HG02571 (cell line): ENCODE data around the gene GIMAP4.
"Not testable (repeated sequence)": the region's sequence is repeated elsewhere in the genome, so short reads cannot be mapped to it uniquely, and the experiment has no call there.

Source experiments
- ATAC-seq: cut with Tn5 transposase; IDR thresholded peaks from one replicate; pipeline ENCODE4 v1.9.1; 2021; ENCODE audit warnings: mild to moderate bottlenecking, moderate library complexity; ENCODE audit not compliant: unreplicated experiment

The GIMAP4 gene

DNA sequence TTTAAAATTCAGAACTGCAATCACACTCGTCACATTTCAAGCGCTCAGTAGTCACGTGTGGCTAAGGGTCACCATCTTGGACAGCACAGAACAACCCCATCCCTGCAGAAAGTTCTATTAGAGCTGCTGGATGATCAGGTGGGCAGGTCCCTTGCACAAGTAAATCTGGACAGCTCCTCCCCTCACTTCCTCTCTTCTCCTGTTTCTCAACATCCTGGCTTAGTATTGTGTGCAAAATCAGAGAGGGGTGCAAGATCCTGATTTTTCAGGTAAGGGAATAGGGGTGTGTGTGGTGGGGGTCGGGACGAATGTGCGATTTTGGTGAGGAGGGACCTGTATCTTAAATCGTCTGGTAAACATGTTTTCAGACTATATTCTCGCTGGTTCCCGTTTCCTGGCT is at the start of gene GIMAP4:
TSS of gene GIMAP4 (plus strand) at position 222 of the 400 bp plus-strand sequence. CDS start 2,512 bp downstream, outside the sequence.
- ATAC-seq: no peak

GRCh38 chr7:150519310-150519709 is 47.9 kb upstream of the GIMAP4 start:
- ATAC-seq: no peak

- no peak for ATAC-seq
Observed at GRCh38 chr7:150520145-150520544, 47.0 kb upstream of the GIMAP4 start.

DNA sequence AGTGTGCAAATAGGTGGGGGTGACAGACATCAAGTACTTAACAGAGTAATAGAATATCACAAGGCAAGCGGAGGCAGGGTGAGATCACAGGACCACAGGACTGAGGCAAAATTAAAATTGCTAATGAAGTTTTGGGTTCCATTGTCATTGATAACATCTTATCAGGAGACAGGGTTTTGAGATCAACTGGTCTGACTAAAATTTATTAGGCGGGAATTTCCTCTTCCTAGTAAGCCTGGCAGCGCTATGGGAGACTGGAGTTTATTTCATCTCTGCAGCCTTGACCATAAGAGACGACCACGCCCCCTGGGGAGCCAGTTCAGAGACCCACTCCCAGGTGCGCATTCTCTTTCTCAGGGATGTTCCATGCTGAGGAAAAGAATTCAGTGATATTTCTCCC is 44.3 kb upstream of the GIMAP4 start:
- ATAC-seq: not testable (repeated sequence)

DNA sequence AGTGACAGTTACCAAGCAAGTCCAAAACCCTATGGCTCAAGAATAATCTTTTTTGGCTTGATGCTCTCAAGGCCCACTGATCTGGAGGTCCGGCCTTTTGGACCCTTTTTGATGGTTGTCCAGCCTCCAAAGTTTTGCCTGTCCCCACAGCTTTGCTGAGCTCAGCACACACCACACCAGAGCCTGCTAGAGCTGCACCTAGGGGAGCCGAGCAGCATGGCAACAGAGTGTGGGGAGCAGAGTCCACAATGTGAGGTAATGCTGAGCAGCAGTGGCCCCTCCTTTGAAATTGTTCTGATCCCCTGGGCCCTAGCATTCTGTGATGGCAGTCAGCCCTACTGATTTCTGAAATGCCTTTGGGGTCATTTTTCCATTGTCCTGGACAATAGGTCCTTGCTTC is 43.2 kb upstream of the GIMAP4 start:
- ATAC-seq: no peak

- no peak for ATAC-seq
Observed at GRCh38 chr7:150531704-150532103, 35.5 kb upstream of the GIMAP4 start.

- ATAC-seq: no peak
Observed at GRCh38 chr7:150538259-150538658, 28.9 kb upstream of the GIMAP4 start.

DNA sequence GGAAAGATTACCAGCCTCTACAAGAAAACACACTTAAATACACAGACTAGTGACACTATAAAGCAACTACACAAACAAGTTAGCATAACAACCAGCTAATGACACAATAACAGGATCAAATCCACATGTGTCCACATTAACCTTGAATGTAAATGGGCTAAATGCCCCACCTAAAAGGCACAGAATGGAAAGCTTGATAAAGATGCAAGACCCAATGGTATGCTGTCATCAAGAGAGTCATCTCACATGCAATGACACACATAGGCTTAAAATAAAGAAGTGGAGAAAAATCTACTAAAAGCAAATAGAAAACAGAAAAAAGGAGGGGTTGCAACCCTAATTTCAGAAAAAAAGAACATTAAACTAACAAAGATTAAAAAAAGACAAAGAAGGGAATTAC is 14.0 kb upstream of the GIMAP4 start:
- ATAC-seq: no peak

DNA sequence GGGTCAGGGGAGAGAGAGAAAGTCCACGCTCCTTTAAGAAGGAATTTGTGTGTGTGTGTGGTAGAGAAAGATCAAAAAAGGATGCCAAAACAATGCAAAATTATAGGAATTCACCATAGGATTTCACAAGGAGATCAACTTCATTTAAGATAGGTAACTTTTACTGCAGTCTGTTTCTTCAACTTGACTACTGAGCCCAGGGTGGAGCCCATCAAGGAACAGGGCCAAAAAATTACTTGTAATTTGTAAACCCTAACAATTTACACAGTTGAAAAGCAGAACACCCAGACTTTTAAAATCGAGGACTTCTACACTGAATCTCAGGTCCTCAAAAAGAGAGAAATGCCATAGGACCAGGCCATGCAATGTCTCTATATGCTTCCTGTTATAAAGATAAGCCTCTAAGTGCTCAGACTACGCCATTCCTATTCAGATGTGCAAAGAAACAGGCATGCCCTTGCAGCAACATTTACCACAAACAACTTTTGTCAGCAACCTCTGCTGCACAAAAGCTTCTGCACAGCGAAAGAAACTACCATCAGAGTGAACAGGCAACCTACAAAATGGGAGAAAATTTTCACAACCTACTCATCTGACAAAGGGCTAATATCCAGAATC is 10.6 kb upstream of the GIMAP4 start:
- no peak for ATAC-seq

GRCh38 chr7:150560486-150560885 is 6.7 kb upstream of the GIMAP4 start:
- no peak for ATAC-seq

- ATAC-seq: no peak
Observed at GRCh38 chr7:150562919-150563318, 4.3 kb upstream of the GIMAP4 start.

DNA sequence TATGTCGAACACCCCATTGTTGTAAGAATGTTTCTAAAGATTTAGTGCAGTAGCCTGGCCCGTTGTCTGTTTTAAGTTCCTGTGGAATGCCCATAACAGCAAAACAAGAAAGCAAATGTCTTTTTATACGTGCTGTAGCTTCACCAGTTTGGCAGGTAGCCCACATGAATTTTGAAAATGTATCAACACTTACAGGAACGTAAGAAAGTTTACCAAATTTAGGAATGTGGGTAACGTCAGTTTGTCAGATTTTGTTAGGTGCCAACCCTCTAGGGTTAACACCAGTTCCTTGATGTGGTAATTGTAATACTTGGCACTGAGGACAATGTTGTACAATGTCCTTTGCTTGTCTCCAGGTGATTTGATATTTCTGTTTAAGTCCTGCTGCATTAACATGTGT is 3.2 kb upstream of the GIMAP4 start:
- no peak for ATAC-seq

DNA sequence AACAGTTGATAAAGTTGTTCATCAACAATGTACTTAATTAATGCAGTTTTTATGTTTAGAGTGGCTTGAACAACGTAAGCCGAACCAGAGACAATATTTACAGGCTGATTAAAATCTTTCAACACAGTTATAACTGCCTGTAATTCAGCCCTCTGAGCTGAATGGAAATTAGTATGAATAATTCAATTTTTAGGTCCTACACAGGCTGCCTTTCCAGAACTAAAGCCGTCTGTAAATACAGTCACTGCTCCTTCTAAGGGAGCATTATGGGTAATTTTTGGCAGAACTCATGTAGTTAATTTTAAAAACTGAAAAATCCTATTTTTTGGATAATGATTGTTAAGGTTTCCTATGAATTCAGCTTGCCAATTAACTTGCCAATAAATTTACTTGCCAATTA is 2.6 kb upstream of the GIMAP4 start:
- no peak for ATAC-seq

GRCh38 chr7:150565239-150565638 is 2.0 kb upstream of the GIMAP4 start:
- ATAC-seq: no peak

GRCh38 chr7:150566123-150566522 is 1.1 kb upstream of the GIMAP4 start:
- ATAC-seq: no peak

- no peak for ATAC-seq
Observed at GRCh38 chr7:150566572-150566971, 618 bp upstream of the GIMAP4 start.

DNA sequence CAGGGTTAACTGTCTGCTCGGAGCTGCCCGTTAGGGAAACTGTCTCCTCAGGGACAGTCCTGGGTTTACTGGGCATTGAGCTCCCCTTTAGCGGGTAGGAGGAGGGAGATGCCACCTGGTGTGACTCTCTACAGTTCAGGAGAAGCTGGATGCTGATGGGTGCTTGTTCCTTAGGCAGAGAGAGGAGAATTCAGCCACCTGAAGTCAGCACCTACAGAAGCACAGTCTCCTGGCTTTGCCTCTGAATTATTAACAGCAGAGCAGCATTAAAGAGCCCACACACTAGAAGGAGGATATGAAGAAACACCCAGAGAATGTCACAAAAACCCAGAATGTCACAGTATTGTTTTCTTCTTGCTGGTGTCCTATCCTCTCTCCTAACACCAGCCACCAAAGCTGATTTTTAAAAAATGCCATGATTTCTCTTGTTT is 696 bp downstream of the GIMAP4 start:
- ATAC-seq: no peak

DNA sequence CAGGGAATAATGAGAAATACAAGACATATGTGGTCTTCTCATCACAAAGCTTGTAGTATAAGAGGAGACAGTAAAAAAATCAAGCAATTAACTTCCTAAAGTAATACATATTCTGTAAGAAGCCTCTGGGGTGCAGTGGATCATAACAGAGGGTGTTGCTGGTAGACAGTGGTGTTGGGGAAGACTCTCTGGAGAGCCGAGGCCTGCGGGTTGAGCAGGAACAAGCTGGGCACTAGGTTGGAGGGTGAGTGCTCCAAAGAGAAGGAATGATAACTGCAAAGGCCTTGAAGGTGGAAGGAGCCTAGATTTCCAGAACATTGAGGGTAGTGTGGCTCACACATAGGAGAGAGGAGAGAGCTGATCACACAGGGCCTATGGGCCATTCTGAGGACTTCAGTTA is 1.5 kb downstream of the GIMAP4 start:
- ATAC-seq: no peak

DNA sequence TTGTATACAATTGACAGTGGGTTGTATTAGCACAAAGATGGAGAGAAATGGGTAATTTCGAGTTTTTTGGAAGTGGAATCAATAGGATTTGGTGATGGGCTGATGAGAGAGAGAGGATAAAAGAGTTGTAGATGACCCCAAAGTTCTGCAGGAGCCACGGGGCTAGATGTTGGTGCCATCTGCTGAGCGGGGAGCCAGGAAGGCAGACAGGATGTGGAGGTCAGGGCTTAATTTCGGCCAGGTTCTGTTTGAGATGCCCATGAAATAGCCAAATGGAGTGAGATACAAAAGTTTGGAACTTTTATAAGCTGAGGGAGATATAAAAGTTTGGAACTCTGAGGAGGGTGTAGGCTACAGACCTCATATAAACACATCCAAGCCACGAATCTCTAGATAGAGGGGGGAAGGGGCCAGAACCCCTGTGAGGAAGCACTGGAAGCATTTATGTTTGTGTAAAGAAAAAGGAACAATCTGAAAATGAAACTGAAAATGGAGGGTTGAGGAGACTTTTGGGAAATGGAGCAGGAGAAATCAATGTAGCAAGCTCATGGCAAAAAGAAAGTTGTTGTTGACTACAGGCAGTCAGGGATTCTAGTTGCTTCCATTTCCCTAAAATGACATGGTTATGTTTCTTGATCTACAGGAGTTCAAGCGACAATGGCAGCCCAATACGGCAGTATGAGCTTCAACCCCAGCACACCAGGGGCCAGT is 2.2 kb downstream of the GIMAP4 start:
- ATAC-seq: no peak

GRCh38 chr7:150570556-150571465 is 3.6 kb downstream of the GIMAP4 start:
- ATAC-seq: no peak

GRCh38 chr7:150572496-150572895 is 5.3 kb downstream of the GIMAP4 start:
- ATAC-seq: no peak
